GM10266 (cell line): ENCODE data around the gene PROSER3.
"Not testable (repeated sequence)": the region's sequence is repeated elsewhere in the genome, so short reads cannot be mapped to it uniquely, and the experiment has no call there.

Source experiments
- DNase-seq: peaks from one replicate; pipeline ENCODE4 v3.0.0; 2012; ENCODE audit errors: extremely low spot score
- CTCF ChIP-seq: IDR thresholded peaks from 2 replicates; pipeline ENCODE4 v1.5.1; 2012; ENCODE audit warnings: mild to moderate bottlenecking, low read depth; ENCODE audit not compliant: control insufficient read depth, insufficient read depth; ENCODE audit errors: missing control alignments

PROSER3 gene

GRCh38 chr19:35793381-35794165 lies 35.6 kb downstream of the PROSER3 start:
- TF ChIP-seq CTCF: no peak
- DNase-seq: no peak

- DNase-seq: not testable (repeated sequence)
These were observed 37.6 kb downstream of the PROSER3 start for GRCh38 chr19:35795564-35795963.

GRCh38 chr19:35796645-35797542 lies 38.9 kb downstream of the PROSER3 start:
- no peak for DNase-seq
- no peak for TF ChIP-seq CTCF

DNA sequence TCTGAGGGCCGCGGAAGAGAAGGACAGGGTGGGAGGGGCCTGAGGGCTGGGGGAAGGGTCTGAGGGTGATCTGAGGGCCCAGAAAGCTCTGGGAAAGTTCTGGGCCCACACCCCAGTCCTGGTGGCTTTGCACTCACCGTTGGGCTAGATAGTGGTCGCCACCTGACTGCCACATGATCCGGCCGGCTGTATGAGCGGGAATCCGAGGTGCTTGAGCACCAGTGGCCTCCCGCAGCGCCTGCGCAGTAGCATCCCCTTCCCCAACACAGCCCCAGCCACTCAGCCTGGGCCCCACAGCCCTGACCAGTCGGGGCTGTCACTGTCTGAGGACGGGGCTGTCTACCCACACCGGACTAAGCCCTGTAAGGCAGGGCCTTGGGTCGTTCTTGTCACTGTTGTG lies 39.7 kb downstream of the PROSER3 start:
- no peak for DNase-seq
- TF ChIP-seq CTCF: no peak

DNA sequence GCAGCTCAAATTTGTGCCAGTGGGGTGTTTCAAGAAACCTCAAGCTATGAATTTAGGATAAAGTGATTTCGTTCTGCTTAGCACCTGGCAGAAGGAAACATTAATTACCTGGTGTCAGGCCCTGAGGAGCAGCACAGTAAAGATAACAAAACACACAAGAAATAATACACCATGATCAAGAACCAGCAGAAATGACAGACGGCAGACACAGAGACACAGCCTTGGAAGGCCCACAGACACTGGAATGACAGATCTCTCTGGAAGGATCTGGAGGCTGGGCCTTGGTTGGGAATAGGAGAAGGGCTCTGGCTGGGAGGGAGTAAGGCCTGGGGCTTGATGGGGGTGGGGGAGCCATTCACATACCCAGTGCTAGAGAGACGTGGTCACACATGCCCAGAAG lies 43.9 kb downstream of the PROSER3 start:
- TF ChIP-seq CTCF: no peak
- DNase-seq: no peak

- no peak for TF ChIP-seq CTCF
- DNase-seq: no peak
These were observed 47.6 kb downstream of the PROSER3 start for GRCh38 chr19:35805526-35806102.

DNA sequence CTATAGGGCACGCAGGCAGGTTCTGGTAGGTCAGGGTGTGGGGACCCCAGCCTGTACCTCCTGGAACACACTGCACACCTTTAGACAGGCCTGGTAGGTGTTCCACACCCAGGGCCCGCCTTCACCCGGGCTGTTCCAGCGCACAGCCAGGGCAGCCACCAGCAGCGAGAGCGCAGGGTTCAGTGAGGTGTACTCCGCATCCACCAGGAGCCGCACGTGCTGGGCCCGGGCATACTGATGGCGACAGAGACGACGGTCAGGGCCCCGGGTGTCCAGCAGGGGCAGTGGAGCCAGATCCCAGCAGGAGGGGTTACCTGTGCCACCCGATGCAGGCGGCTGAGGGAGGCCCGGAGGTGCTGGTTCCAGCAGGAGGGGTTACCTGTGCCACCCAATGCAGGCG lies 48.6 kb downstream of the PROSER3 start:
- no peak for DNase-seq
- TF ChIP-seq CTCF: no peak
